Measurements from ENCODE around the gene LUZP1.

The LUZP1 gene

GRCh38 chr1:23080885-23081284 lies 87.8 kb downstream of the LUZP1 start:
- DNase-seq: no peak

- no peak for DNase-seq
Observed at GRCh38 chr1:23079025-23079424, 89.6 kb downstream of the LUZP1 start.

GRCh38 chr1:23074012-23074411 lies 94.6 kb downstream of the LUZP1 start:
- no peak for DNase-seq

GRCh38 chr1:23069675-23070074 lies 99.0 kb downstream of the LUZP1 start:
- DNase-seq: no peak

- DNase-seq: no peak
Observed at GRCh38 chr1:23069149-23069548, 99.5 kb downstream of the LUZP1 start.

- no peak for DNase-seq
Observed at GRCh38 chr1:23066075-23066474, 102.6 kb downstream of the LUZP1 start.

- no peak for DNase-seq
Observed at GRCh38 chr1:23065385-23065784, 103.3 kb downstream of the LUZP1 start.

GRCh38 chr1:23062271-23062670 lies 106.4 kb downstream of the LUZP1 start:
- no peak for DNase-seq

GRCh38 chr1:23057301-23057700 lies 111.4 kb downstream of the LUZP1 start:
- DNase-seq: no peak

- DNase-seq: no peak
Observed at GRCh38 chr1:23051290-23051909, 117.3 kb downstream of the LUZP1 start.

- DNase-seq: no peak
Observed at GRCh38 chr1:23050201-23050600, 118.5 kb downstream of the LUZP1 start.

GRCh38 chr1:23044035-23044434 lies 124.6 kb downstream of the LUZP1 start:
- DNase-seq: no peak

- no peak for DNase-seq
Observed at GRCh38 chr1:23040509-23040908, 128.1 kb downstream of the LUZP1 start.

- no peak for DNase-seq
Observed at GRCh38 chr1:23039308-23039826, 129.3 kb downstream of the LUZP1 start.

GRCh38 chr1:23037081-23037740 lies 131.4 kb downstream of the LUZP1 start:
- no peak for DNase-seq

GRCh38 chr1:23035823-23036452 lies 132.7 kb downstream of the LUZP1 start:
- no peak for DNase-seq
